PFSK-1 (cell line): Measurements from ENCODE around the gene LINC00237.

ENCODE experiments used
- FOXP2 ChIP-seq: optimal IDR thresholded peaks from 2 replicates; pipeline ENCODE3; 2011; ENCODE audit warnings: borderline replicate concordance, control low read depth, inconsistent platforms; ENCODE audit not compliant: insufficient read depth; ENCODE audit errors: extremely low read length, extremely low read depth
- POLR2AphosphoS5 ChIP-seq: IDR thresholded peaks from 2 replicates; pipeline ENCODE4 v1.6.1; 2012; ENCODE audit warnings: low read depth, mild to moderate bottlenecking, control low read depth, low read length, moderate library complexity
- SIN3A ChIP-seq: IDR thresholded peaks from 2 replicates; pipeline ENCODE4 v1.6.1; 2012; ENCODE audit warnings: mild to moderate bottlenecking, low read length, moderate library complexity, borderline replicate concordance; ENCODE audit not compliant: insufficient read depth
- TAF1 ChIP-seq: IDR thresholded peaks from 2 replicates; pipeline ENCODE4 v1.6.1; 2012; ENCODE audit warnings: low read length, control low read depth, borderline replicate concordance; ENCODE audit not compliant: insufficient read depth
- TF ChIP-seq, protein P1 (sequence below), 2 experiments: IDR thresholded peaks; 2 replicates each; pipeline versions ENCODE4 v1.6.1 to v1.8.0; 2011 to 2012; ENCODE audit warnings: low read depth in 2 of 2, low read length in 2 of 2, control low read depth in 1 of 2, inconsistent platforms in 1 of 2, mild to moderate bottlenecking in 1 of 2, moderate library complexity in 1 of 2; ENCODE audit not compliant: insufficient read depth in 1 of 2

LINC00237 gene

DNA sequence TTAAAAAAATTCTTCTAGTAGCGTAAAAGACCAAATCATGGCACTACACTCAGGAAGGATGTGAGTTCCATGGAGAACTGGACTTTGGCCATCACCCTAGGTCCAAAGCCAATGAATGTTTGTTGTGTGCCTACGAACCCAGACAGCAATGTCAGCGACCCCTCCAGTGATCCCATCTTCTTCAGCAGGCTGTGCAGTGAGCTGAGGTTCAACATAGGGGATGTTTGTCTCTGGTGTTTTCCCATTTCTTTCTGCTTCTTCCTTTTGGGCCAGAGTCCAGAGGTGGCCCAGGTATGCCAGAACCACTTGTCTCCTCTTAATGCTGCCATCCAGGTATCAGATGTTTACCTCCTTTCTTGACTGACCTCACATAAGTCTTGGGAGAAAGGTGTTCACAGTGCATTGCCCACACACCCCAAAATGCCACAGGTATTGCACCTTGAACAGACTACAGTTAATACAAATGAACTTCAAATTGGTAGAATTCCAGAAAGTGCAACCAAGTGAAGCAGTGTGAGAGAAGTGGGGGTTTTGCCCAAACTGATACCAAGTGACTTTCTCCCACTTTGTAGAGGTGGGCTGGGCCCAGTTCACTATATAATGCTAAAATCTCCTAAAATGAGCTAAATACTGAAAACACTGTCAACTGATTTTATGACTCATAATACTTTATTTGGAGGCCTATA lies 33.9 kb upstream of the LINC00237 start:
- TF ChIP-seq SIN3A: no peak

DNA sequence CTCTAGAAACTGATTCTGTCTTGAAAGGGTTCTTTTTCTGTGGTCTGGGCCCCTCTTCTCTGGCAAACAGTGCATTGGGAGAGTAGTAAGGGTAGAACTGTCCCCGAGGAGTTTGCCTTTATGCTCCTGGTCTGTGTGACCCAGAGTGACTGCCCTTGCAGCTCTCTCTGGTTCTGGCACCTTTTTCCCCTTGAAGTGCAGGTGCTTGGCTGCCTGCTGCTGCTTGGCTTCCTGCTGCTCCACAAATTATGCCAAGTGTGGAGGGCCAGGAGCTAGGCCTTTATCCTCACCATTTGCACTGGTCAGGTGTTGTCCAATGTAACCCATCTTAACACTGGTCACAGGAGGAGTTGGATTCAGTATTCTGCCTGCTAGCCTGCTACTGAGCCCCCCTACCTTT lies 30.9 kb upstream of the LINC00237 start:
- TF ChIP-seq, protein P1, sequence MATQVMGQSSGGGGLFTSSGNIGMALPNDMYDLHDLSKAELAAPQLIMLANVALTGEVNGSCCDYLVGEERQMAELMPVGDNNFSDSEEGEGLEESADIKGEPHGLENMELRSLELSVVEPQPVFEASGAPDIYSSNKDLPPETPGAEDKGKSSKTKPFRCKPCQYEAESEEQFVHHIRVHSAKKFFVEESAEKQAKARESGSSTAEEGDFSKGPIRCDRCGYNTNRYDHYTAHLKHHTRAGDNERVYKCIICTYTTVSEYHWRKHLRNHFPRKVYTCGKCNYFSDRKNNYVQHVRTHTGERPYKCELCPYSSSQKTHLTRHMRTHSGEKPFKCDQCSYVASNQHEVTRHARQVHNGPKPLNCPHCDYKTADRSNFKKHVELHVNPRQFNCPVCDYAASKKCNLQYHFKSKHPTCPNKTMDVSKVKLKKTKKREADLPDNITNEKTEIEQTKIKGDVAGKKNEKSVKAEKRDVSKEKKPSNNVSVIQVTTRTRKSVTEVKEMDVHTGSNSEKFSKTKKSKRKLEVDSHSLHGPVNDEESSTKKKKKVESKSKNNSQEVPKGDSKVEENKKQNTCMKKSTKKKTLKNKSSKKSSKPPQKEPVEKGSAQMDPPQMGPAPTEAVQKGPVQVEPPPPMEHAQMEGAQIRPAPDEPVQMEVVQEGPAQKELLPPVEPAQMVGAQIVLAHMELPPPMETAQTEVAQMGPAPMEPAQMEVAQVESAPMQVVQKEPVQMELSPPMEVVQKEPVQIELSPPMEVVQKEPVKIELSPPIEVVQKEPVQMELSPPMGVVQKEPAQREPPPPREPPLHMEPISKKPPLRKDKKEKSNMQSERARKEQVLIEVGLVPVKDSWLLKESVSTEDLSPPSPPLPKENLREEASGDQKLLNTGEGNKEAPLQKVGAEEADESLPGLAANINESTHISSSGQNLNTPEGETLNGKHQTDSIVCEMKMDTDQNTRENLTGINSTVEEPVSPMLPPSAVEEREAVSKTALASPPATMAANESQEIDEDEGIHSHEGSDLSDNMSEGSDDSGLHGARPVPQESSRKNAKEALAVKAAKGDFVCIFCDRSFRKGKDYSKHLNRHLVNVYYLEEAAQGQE (IDR thresholded peaks at IDR 0.05; ENCODE audit: insufficient read depth in 1 of 2, low read depth in 2 of 2, low read length in 2 of 2): no peak
- TF ChIP-seq FOXP2 (no peak), POLR2AphosphoS5 (no peak), TAF1 (no peak), SIN3A (no peak)

DNA sequence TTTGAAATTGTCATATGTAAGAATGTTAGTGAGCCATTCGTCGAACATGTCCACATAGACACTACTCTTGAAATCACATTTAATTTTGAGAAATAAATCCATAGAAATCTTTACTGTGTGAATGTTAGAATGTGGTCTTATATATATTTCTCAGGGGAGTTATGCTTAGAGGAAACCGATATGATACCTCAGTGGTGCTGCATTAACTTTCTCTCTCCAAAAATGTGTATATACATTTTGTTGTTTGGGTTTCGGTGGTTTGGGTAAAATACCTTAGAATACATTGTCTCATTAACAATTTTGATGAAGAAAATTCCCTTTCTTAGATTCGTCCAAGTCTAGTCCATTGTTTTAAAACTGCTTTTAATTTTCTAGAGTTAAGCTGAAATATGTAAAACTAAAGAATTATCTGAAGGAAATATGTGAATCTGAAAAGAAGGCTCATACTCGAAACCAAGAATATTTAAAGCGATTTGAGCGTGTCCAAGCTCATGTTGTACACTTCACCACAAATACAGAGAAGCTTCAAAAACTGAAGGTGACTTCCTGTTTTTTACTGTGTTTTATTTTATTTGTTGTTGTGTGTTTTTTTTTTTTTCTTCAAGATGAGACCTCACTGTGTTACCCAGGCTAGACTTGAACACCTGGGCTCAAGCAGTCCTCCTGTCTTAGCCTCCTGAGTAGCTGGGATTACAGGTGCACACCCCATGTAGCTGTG lies 30.0 kb upstream of the LINC00237 start:
- TF ChIP-seq TAF1 (no peak), POLR2AphosphoS5 (no peak), FOXP2 (no peak), SIN3A (no peak)
- TF ChIP-seq, protein P1 (IDR thresholded peaks at IDR 0.05; ENCODE audit: insufficient read depth in 1 of 2, low read depth in 2 of 2, low read length in 2 of 2): no peak

DNA sequence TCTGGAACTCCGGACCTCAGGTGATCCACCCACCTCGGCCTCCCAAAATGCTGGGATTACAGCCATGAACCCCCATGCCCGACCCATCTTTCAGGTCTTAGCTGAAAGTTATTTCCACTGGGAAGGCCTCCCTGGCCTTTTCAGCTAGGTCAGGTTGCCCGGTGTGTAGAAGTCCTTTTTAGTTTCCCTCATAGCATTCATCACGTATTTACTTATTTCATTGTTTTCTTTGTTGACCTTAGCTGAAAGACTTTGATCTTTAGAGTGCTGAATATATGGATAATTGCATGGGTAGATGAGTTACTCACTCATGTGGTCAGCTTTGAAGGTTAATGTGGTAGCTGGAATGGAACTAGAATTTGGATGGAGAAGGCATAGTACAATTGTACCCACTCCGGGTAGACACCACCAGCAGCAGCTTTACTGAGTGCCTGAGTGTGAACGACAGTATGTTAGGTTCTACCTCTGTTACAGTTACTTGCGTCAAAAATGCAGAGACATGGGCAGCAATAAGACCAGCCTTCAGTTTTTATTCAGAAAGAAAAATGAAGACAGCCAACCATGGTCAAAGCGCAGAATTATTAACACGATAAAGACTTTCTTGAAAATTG lies 28.8 kb upstream of the LINC00237 start:
- no peak for TF ChIP-seq FOXP2
- TF ChIP-seq, protein P1 (IDR thresholded peaks at IDR 0.05; ENCODE audit: insufficient read depth in 1 of 2, low read depth in 2 of 2, low read length in 2 of 2): no peak
- no peak for TF ChIP-seq SIN3A
- no peak for TF ChIP-seq TAF1
- TF ChIP-seq POLR2AphosphoS5: no peak

DNA sequence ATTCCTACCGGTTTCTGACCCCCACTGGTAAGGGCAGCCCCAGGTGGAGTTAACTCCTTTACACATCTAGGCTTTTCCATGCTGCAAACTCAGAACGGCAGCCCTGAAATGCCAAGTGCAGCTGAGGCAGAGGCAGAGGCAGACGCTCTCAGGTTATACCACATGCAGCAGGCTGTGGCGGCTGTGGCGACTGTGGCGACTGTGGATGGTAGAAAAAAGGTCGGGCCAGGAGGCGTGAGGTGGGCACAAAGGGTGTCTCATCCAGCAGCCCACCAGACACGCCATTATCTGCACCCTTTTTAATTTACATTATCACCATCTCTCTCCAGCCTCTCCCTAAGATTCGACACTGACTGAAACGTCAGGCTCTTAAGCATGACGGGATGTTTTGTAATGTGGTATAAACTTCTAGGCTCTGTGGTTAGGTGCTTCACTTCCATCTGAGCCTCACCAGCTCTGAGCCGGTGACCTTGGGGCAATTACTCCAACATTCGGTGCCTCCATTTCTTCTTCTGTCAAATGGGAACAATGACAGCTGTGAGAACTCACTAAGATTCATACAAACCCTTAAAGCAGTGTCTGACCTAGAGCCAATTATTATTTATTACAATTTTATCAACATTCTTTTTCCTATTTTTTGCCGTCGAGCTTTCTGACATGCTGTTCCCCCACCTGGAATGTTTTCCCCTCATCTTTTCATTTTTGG lies 27.9 kb upstream of the LINC00237 start:
- TF ChIP-seq, protein P1 (IDR thresholded peaks at IDR 0.05; ENCODE audit: insufficient read depth in 1 of 2, low read depth in 2 of 2, low read length in 2 of 2): no peak
- no peak for TF ChIP-seq POLR2AphosphoS5
- TF ChIP-seq FOXP2: no peak
- TF ChIP-seq TAF1: no peak
- TF ChIP-seq SIN3A: no peak
